ENCODE results near the gene POLR2B. TPM values are rescaled to one million over a fixed set of nuclear protein-coding genes. Genes with fewer than 3 reads are reported as not detected.
"Not testable (repeated sequence)": the region's sequence is repeated elsewhere in the genome, so short reads cannot be mapped to it uniquely, and the experiment has no call there.

Gene POLR2B
- polyA plus RNA-seq, 4 donors, result 94.0 to 119 (median 107) TPM

GRCh38 chr4:57048590-57049304 is 70.1 kb downstream of the POLR2B start:
- no peak for DNase-seq (ENCODE audit: low read depth in 4 of 4, low spot score in 2 of 4)

- no peak for DNase-seq (ENCODE audit: low read depth in 4 of 4, low spot score in 2 of 4)
Observed at GRCh38 chr4:57051095-57051494, 72.4 kb downstream of the POLR2B start.

- DNase-seq (ENCODE audit: low read depth in 4 of 4, low spot score in 2 of 4), result no peak
Observed at GRCh38 chr4:57051524-57051923, 72.8 kb downstream of the POLR2B start.

- no peak for DNase-seq (ENCODE audit: low read depth in 4 of 4, low spot score in 2 of 4)
Observed at GRCh38 chr4:57053508-57053907, 74.8 kb downstream of the POLR2B start.

GRCh38 chr4:57055886-57056285 is 77.2 kb downstream of the POLR2B start:
- DNase-seq (ENCODE audit: low read depth in 4 of 4, low spot score in 2 of 4), result no peak

- DNase-seq (ENCODE audit: low read depth in 4 of 4, low spot score in 2 of 4), result no peak
Observed at GRCh38 chr4:57059890-57060716, 81.4 kb downstream of the POLR2B start.

- not testable (repeated sequence) for DNase-seq (ENCODE audit: low read depth in 4 of 4, low spot score in 2 of 4)
Observed at GRCh38 chr4:57060717-57061067, 82.0 kb downstream of the POLR2B start.

- DNase-seq (ENCODE audit: low read depth in 4 of 4, low spot score in 2 of 4), result no peak
Observed at GRCh38 chr4:57061395-57061794, 82.7 kb downstream of the POLR2B start.

GRCh38 chr4:57063518-57063917 is 84.8 kb downstream of the POLR2B start:
- DNase-seq (ENCODE audit: low read depth in 4 of 4, low spot score in 2 of 4), result no peak

- DNase-seq (ENCODE audit: low read depth in 4 of 4, low spot score in 2 of 4), result no peak
Observed at GRCh38 chr4:57064120-57064519, 85.4 kb downstream of the POLR2B start.

GRCh38 chr4:57064811-57065711 is 86.4 kb downstream of the POLR2B start:
- no peak for DNase-seq (ENCODE audit: low read depth in 4 of 4, low spot score in 2 of 4)

- DNase-seq (ENCODE audit: low read depth in 4 of 4, low spot score in 2 of 4), result no peak
Observed at GRCh38 chr4:57065730-57066482, 87.2 kb downstream of the POLR2B start.

- no peak for DNase-seq (ENCODE audit: low read depth in 4 of 4, low spot score in 2 of 4)
Observed at GRCh38 chr4:57068237-57068981, 89.7 kb downstream of the POLR2B start.

- DNase-seq (ENCODE audit: low read depth in 4 of 4, low spot score in 2 of 4), result no peak
Observed at GRCh38 chr4:57070461-57070860, 91.8 kb downstream of the POLR2B start.

- no peak for DNase-seq (ENCODE audit: low read depth in 4 of 4, low spot score in 2 of 4)
Observed at GRCh38 chr4:57071326-57071725, 92.6 kb downstream of the POLR2B start.

GRCh38 chr4:57073559-57073958 is 94.9 kb downstream of the POLR2B start:
- no peak for DNase-seq (ENCODE audit: low read depth in 4 of 4, low spot score in 2 of 4)

GRCh38 chr4:57074744-57075143 is 96.0 kb downstream of the POLR2B start:
- no peak for DNase-seq (ENCODE audit: low read depth in 4 of 4, low spot score in 2 of 4)

GRCh38 chr4:57075367-57075766 is 96.7 kb downstream of the POLR2B start:
- no peak for DNase-seq (ENCODE audit: low read depth in 4 of 4, low spot score in 2 of 4)

- no peak for DNase-seq (ENCODE audit: low read depth in 4 of 4, low spot score in 2 of 4)
Observed at GRCh38 chr4:57076646-57077045, 98.0 kb downstream of the POLR2B start.

Measured in left renal cortex interstitium (tissue), 4 donors.